LoVo (cell line): ENCODE data around the gene DDX24.

ENCODE experiments used
- DNase-seq: peaks from one replicate; pipeline ENCODE4 v3.0.0-alpha.2; 2016; ENCODE audit warnings: low spot score

Gene DDX24

GRCh38 chr14:94048691-94049624 lies 32.0 kb downstream of the DDX24 start:
- no peak for DNase-seq

- DNase-seq = no peak
Measured at GRCh38 chr14:94047581-94047980, 33.4 kb downstream of the DDX24 start.

- no peak for DNase-seq
Measured at GRCh38 chr14:94046696-94047250, 34.2 kb downstream of the DDX24 start.

- no peak for DNase-seq
Measured at GRCh38 chr14:94045563-94046345, 35.2 kb downstream of the DDX24 start.

- DNase-seq = no peak
Measured at GRCh38 chr14:94045101-94045500, 35.9 kb downstream of the DDX24 start.

GRCh38 chr14:94044476-94045091 lies 36.4 kb downstream of the DDX24 start:
- DNase-seq = no peak

GRCh38 chr14:94043756-94044475 lies 37.1 kb downstream of the DDX24 start:
- DNase-seq = no peak

- DNase-seq = no peak
Measured at GRCh38 chr14:94043111-94043755, 37.8 kb downstream of the DDX24 start.

GRCh38 chr14:94042433-94043091 lies 38.4 kb downstream of the DDX24 start:
- DNase-seq = no peak

GRCh38 chr14:94041551-94042346 lies 39.3 kb downstream of the DDX24 start:
- no peak for DNase-seq

- no peak for DNase-seq
Measured at GRCh38 chr14:94040796-94041195, 40.2 kb downstream of the DDX24 start.

- no peak for DNase-seq
Measured at GRCh38 chr14:94040247-94040646, 40.8 kb downstream of the DDX24 start.

GRCh38 chr14:94038921-94039629 lies 41.9 kb downstream of the DDX24 start:
- no peak for DNase-seq

- DNase-seq = no peak
Measured at GRCh38 chr14:94038510-94038909, 42.5 kb downstream of the DDX24 start.

- no peak for DNase-seq
Measured at GRCh38 chr14:94037954-94038353, 43.0 kb downstream of the DDX24 start.

GRCh38 chr14:94036313-94037167 lies 44.5 kb downstream of the DDX24 start:
- peak; percentile 66 for DNase-seq

- DNase-seq = no peak
Measured at GRCh38 chr14:94034886-94035285, 46.1 kb downstream of the DDX24 start.

GRCh38 chr14:94031883-94032279 lies 49.1 kb downstream of the DDX24 start:
- DNase-seq = peak; percentile 48
